AG08396 (cell line): ENCODE measurements around the gene SLC5A1.
"Not testable (repeated sequence)": the region's sequence is repeated elsewhere in the genome, so short reads cannot be mapped to it uniquely, and the experiment has no call there.

ENCODE experiments used
- DNase-seq: peaks from one replicate; pipeline ENCODE4 v3.0.0; 2012; ENCODE audit warnings: low spot score, mixed read lengths

The SLC5A1 gene

DNA sequence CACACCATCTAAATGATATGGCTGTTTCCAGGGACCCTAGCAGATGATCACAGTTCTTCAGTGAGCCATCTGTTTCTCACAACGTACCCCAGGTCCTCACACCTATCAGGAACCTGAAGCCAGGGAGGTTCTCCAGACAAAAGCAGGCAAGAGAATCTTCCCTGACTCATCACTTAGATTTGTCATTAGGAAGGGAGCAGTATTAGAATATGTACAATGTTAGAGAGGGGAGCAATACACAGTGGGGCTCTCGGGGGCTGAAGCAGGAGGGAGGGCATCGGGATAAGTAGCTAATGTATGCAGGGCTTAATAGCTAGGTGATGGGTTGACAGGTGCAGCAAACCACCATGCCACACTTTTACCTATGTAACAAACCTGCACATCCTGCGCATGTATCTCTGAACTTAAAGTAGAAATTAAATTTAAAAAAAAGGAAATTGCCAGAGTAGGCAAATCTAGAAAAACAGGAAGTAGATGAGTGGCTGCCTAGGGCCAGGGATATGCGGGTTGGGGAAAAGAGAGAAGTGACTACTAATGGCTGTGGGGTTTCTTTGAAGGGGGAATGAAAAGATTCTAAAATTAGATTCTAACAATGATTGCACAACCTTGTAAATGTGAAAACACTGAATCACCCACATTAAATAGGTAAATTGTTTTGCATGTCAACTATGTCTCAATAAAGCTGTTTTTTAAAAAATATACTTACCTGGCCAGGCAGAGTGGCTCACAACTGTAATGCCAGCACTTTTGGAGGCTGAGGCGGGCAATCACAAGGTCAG, 101.6 kb downstream of the SLC5A1 start:
- no peak for DNase-seq

GRCh38 chr22:32147128-32147527, 104.1 kb downstream of the SLC5A1 start:
- not testable (repeated sequence) for DNase-seq

DNA sequence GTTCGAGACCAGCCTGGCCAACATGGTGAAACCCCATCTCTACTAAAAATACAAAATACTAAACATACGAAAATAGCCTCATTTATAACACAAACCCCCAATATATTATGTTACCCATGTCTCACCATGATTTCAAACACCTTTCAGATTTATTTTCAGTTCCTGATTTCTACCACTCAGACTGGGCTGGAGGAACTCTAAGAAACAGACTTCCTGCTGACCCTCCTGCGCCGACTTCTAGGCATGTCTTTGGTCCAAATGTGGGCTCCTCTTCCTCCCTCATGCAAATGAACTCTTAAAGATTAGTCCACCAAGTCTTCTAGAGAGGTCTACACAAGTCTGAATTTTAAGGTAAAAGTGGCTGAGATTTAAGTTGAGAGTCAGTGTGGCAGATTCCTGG, 105.3 kb downstream of the SLC5A1 start:
- not testable (repeated sequence) for DNase-seq

GRCh38 chr22:32150647-32151046, 107.6 kb downstream of the SLC5A1 start:
- DNase-seq: not testable (repeated sequence)

DNA sequence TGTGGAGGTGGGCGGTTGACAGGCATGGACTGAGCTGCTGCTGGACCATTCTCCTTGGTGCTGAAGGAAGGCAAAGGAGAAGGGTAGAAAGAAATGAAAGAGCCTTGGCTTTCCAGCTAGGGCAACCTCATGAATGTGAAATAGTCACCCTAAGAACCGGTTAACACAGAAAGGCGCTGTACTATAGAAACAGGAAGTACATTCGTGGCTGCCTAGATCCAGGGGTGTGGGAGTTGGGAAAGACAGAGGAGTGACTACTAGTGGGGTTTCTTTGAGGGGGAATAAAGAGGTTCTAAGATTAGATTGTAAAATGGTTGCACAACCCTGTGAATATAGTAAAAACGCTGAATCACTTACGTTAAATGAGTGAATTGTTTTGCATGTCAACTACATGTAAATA, 108.6 kb downstream of the SLC5A1 start:
- not testable (repeated sequence) for DNase-seq

DNA sequence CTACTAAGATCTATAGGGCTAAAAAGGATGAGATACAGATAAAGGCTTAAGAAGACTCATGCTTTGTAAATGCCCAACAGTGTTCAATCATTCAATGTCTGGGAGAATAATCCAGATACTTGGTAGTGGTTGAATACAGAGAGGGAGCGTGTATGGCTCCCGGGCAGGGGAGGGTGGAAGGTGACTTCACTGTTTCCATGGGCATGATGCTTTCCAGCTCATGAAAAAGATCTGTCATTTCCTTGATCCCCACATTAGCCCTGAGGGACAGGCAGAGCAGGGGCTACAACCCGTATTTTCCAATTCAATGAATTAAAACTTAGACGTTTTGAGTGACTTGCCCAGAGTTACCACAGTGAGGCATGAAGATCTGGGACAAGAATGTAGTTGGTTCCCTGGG, 111.7 kb downstream of the SLC5A1 start:
- not testable (repeated sequence) for DNase-seq

- DNase-seq: not testable (repeated sequence)
Measured at GRCh38 chr22:32157632-32158031, 114.6 kb downstream of the SLC5A1 start.

GRCh38 chr22:32158712-32159533, 115.9 kb downstream of the SLC5A1 start, which contains the start of gene C22orf42:
C22orf42 (minus strand) TSS chr22:32159303; CDS start chr22:32159215, 88 bp downstream.
- no peak for DNase-seq

- DNase-seq: not testable (repeated sequence)
Measured at GRCh38 chr22:32160411-32160810, 117.3 kb downstream of the SLC5A1 start.
